Fibroblast of the aortic adventitia (primary cell): ENCODE results near the gene C6orf47. TPM values are rescaled to one million over a fixed set of nuclear protein-coding genes. Genes with fewer than 3 reads are reported as not detected.

ENCODE experiments used
- DNase-seq: peaks from one replicate; pipeline ENCODE4 v3.0.0-alpha.2; 2010; ENCODE audit warnings: low read depth
- H3K4me3 ChIP-seq: 2 replicates; pipeline ENCODE4 v1.5.1; 2011; ENCODE audit warnings: low read depth, mild to moderate bottlenecking, control low read depth, low read length, moderate library complexity
- total RNA-seq: library from RNA; depleted of rRNA; stranded (reverse); fragments of >200 nt; gene quantifications from 2 replicates; pipeline ENCODE4 v1.2.3, GENCODE V29; 2012; ENCODE audit warnings: low replicate concordance
- TF ChIP-seq, protein P1 (sequence below): IDR thresholded peaks from 2 replicates; pipeline ENCODE4 v1.5.1; 2011; ENCODE audit warnings: mild to moderate bottlenecking, low read length, control low read depth, inconsistent platforms; ENCODE audit not compliant: insufficient read depth

C6orf47 gene
- total RNA-seq, 1 donor, result 18.4 TPM

DNA sequence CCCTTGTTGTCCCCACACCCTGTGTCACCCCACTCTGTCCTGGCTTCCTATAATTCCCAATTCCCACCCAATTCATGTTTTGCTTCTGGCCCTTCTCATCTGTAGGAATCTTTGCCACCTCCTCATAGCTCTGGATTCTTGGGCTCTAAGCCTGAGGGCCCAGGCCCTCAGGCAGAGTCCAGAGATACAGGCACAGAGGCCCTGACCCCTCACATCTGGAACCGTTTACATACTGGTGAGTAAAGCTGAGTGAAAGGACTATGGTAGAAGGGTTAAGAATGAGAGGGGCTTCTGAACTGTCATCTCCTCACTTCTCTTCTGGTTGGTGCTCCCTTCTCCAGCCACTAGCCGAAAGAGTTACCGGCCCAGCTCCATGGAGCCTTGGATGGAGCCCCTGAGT, 26.4 kb downstream of the C6orf47 start:
- no peak for DNase-seq
- TF ChIP-seq, protein P1, sequence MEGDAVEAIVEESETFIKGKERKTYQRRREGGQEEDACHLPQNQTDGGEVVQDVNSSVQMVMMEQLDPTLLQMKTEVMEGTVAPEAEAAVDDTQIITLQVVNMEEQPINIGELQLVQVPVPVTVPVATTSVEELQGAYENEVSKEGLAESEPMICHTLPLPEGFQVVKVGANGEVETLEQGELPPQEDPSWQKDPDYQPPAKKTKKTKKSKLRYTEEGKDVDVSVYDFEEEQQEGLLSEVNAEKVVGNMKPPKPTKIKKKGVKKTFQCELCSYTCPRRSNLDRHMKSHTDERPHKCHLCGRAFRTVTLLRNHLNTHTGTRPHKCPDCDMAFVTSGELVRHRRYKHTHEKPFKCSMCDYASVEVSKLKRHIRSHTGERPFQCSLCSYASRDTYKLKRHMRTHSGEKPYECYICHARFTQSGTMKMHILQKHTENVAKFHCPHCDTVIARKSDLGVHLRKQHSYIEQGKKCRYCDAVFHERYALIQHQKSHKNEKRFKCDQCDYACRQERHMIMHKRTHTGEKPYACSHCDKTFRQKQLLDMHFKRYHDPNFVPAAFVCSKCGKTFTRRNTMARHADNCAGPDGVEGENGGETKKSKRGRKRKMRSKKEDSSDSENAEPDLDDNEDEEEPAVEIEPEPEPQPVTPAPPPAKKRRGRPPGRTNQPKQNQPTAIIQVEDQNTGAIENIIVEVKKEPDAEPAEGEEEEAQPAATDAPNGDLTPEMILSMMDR, result no peak
- no peak overlapping the region for H3K4me3 ChIP-seq

DNA sequence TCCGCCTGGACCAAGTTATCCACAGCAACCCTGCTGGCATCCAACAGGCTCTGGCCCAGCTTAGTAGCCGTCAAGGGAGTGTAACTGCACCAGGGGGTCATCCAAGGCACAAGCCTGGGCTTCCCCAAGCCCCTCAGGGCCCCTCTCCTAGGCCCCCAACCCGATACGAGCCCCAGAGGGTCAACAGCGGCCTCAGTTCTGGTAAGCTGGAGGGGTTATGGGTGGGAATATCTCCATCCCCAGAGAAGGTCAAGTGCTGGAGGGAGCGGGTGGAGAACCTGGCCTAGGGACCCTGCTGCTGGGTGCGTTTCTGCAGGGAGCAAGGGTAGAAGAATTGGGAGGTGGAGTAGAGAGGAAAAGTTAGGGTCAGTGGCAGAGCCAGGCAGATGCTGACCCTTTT, 27.1 kb downstream of the C6orf47 start:
- no peak for DNase-seq
- TF ChIP-seq, protein P1, result no peak
- no peak overlapping the region for H3K4me3 ChIP-seq

DNA sequence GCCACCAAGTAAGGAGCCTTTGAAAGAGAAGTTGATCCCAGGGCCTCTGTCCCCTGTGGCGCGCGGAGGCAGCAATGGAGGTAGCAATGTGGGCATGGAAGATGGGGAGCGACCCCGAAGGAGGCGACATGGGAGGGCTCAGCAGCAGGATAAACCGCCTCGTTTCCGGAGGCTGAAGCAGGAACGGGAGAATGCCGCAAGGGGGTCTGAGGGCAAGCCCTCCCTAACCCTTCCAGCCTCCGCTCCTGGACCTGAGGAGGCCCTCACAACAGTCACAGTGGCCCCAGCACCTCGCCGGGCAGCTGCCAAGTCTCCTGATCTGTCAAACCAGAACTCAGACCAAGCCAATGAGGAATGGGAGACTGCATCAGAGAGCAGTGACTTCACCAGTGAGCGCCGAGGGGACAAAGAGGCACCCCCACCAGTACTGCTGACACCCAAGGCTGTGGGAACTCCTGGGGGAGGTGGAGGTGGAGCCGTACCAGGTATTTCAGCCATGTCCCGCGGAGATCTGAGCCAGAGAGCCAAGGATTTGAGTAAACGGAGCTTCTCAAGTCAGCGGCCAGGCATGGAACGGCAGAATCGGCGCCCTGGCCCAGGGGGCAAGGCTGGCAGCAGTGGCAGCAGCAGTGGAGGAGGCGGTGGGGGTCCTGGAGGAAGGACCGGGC, 28.2 kb downstream of the C6orf47 start:
- no peak for DNase-seq
- H3K4me3 ChIP-seq, result no peak overlapping the region
- TF ChIP-seq, protein P1, result no peak

DNA sequence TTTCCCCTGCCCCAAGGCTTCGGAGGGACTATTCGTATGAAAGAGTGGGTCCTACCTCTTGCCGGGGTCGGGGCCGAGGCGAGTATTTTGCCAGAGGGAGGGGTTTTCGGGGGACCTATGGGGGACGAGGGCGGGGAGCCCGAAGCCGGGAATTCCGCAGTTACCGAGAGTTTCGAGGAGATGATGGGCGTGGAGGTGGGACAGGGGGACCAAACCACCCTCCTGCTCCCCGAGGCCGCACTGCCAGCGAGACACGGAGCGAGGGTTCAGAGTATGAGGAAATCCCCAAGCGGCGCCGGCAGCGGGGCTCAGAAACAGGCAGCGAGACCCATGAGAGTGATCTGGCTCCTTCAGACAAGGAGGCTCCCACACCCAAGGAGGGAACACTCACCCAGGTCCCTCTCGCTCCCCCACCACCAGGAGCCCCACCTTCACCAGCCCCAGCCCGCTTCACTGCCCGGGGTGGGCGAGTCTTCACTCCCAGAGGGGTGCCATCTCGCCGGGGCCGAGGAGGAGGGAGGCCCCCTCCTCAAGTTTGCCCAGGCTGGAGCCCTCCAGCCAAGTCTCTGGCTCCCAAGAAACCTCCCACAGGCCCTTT, 28.8 kb downstream of the C6orf47 start:
- TF ChIP-seq, protein P1, result no peak
- DNase-seq, result no peak

DNA sequence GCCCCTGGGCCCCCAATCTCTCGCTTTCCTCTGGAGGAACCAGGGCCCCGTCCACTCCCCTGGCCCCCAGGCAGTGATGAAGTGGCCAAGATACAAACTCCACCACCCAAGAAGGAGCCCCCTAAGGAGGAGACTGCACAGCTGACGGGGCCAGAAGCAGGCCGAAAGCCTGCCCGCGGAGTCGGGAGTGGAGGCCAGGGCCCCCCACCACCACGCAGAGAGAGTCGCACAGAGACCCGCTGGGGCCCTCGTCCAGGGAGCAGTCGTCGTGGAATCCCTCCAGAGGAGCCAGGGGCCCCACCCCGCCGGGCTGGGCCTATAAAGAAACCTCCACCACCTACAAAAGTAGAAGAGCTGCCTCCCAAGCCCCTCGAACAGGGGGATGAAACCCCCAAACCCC, 29.4 kb downstream of the C6orf47 start:
- no peak overlapping the region for H3K4me3 ChIP-seq
- TF ChIP-seq, protein P1, result no peak
- DNase-seq, result no peak

More for the DNA sequence above, 28.8 kb downstream of the C6orf47 start:
- H3K4me3 ChIP-seq, result no peak overlapping the region

DNA sequence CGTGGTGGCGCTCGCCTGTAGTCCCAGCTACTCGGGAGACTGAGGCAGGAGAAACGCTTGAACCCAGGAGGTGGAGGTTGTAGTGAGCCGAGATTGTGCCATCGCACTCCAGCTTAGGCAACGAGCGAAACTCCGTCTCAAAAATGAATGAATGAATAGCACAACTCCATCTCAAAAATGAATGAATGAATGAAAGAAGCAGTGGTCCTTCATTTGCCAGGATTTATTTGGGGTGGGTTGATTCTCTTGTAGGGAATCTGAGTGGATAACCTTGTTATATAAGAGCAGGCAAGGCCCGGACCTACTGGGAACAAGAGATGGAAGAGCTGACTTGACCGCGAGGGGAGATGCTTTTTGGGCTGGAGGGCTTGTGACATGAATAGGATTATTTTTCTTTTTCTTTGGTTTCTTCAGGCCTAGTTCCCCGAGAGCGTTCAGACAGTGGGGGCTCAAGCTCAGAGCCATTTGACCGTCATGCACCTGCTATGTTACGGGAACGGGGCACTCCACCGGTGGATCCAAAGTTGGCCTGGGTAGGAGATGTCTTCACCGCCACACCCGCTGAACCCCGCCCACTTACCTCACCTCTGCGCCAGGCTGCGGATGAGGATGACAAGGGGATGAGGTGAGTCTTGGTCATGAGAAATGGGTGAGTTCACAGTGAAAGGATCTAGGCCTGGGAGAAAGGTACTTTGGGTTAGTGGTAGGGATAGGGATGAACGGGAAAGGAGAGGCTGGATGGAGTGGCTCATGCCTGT, 30.2 kb downstream of the C6orf47 start:
- no peak overlapping the region for H3K4me3 ChIP-seq
- no peak for DNase-seq
- TF ChIP-seq, protein P1, result no peak
